Measurements from ENCODE around the gene KMT2C. TPM values are rescaled to one million over a fixed set of nuclear protein-coding genes. Genes with fewer than 3 reads are reported as not detected.

KMT2C gene
- total and polyA plus RNA-seq, 10 of the 15 experiments (the other 5 are each of a cell fraction or from before 2014, with no cell fraction given): 3.3 to 45.2 (median 19.2) TPM

GRCh38 chr7:152142976-152143595 is 292.7 kb downstream of the KMT2C start:
- H3K79me2 ChIP-seq (ENCODE audit: control insufficient read depth, insufficient read depth, low read length): no peaks in the 10 kb centered on the region
- ATAC-seq: no peak
- no peak overlapping the region for H2AFZ ChIP-seq (ENCODE audit: control insufficient read depth, low read depth, low read length)
- H3K9ac ChIP-seq (ENCODE audit: control insufficient read depth, insufficient read depth, low read length): no peak overlapping the region
- no peak overlapping the region for H3K4me2 ChIP-seq (ENCODE audit: control insufficient read depth, insufficient read depth)
- H3K36me3 ChIP-seq (ENCODE audit: control insufficient read depth in 2 of 2, insufficient read depth in 2 of 2, low read length in 1 of 2): peaks cover 17 to 51% of the 10 kb centered on the region in 2 experiments
- H4K20me1 ChIP-seq (ENCODE audit: control insufficient read depth, insufficient read depth): no peaks in the 10 kb centered on the region
- in situ Hi-C loops (cut with MboI) (no loop called here), intact Hi-C loops (cut with micrococcal nuclease; ENCODE audit: unreplicated experiment) (no loop called here)
- H3K27ac ChIP-seq (ENCODE audit: control insufficient read depth, insufficient read depth): no peak overlapping the region
- no peaks in the 10 kb centered on the region for H3K27me3 ChIP-seq (replicated peaks in 1 of 2; ENCODE audit: control insufficient read depth in 2 of 2, insufficient read depth in 2 of 2, low read length in 1 of 2)
- H3K9me3 ChIP-seq (replicated peaks; ENCODE audit: control insufficient read depth, insufficient read depth, low read length): no peaks in the 10 kb centered on the region
- SMC1A ChIA-PET (ENCODE audit: uncharacterized antibody, unreplicated experiment): interaction anchor here (1.3 to 1.5 kb wide), 2 partner anchors 10 to 15 kb away, joined by 3 to 8 read pairs; no protein-coding TSS in a partner anchor
- CTCF ChIA-PET: interaction anchor here (1.0 kb wide), 1 partner anchor 20 kb away, joined by 4 read pairs; no protein-coding TSS in a partner anchor
- DNase-seq (ENCODE audit: low read depth, low spot score): no peak
- no TSS peak for BruUV-seq (replicated peaks)
- H3K4me3 ChIP-seq: no peak overlapping the region
- FAIRE-seq: no peak
- no peaks in the 10 kb centered on the region for H3K4me1 ChIP-seq (ENCODE audit: control insufficient read depth, insufficient read depth, low read length)
- RAD21 ChIA-PET (ENCODE audit: unreplicated experiment): no interaction called here
- 78% methylated on average over 5 of the region's 5 CpGs for WGBS (ENCODE audit: insufficient coverage, insufficient replicate concordance, low lambda C conversion rate, missing lambda C conversion rate)
- TF ChIP-seq, protein P1, sequence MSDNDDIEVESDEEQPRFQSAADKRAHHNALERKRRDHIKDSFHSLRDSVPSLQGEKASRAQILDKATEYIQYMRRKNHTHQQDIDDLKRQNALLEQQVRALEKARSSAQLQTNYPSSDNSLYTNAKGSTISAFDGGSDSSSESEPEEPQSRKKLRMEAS (IDR thresholded peaks at IDR 0.05; ENCODE audit: low read depth, low read length): no peak
- TF ChIP-seq GATAD2B (conservative IDR thresholded peaks at IDR 0.05; ENCODE audit: low read depth) (no peak), EGR1 (IDR thresholded peaks at IDR 0.05; ENCODE audit: borderline replicate concordance in 1 of 2, low read depth in 2 of 2, low read length in 2 of 2) (no peak), MLLT1 (IDR thresholded peaks at IDR 0.05) (no peak), IKZF2 (IDR thresholded peaks at IDR 0.05) (no peak), SUZ12 (IDR thresholded peaks at IDR 0.05; ENCODE audit: unreplicated experiment) (no peak), SP1 (IDR thresholded peaks at IDR 0.05; ENCODE audit: low read depth, low read length) (no peak), MEF2B (IDR thresholded peaks at IDR 0.05; ENCODE audit: partially characterized antibody, poor library complexity, severe bottlenecking) (no peak), ATF2 (IDR thresholded peaks at IDR 0.05; ENCODE audit: low read length) (no peak), TCF7 (IDR thresholded peaks at IDR 0.05; ENCODE audit: borderline replicate concordance) (no peak), SRF (IDR thresholded peaks at IDR 0.05; ENCODE audit: low read depth in 2 of 2, low read length in 2 of 2) (no peak)
- TF ChIP-seq, protein P2, sequence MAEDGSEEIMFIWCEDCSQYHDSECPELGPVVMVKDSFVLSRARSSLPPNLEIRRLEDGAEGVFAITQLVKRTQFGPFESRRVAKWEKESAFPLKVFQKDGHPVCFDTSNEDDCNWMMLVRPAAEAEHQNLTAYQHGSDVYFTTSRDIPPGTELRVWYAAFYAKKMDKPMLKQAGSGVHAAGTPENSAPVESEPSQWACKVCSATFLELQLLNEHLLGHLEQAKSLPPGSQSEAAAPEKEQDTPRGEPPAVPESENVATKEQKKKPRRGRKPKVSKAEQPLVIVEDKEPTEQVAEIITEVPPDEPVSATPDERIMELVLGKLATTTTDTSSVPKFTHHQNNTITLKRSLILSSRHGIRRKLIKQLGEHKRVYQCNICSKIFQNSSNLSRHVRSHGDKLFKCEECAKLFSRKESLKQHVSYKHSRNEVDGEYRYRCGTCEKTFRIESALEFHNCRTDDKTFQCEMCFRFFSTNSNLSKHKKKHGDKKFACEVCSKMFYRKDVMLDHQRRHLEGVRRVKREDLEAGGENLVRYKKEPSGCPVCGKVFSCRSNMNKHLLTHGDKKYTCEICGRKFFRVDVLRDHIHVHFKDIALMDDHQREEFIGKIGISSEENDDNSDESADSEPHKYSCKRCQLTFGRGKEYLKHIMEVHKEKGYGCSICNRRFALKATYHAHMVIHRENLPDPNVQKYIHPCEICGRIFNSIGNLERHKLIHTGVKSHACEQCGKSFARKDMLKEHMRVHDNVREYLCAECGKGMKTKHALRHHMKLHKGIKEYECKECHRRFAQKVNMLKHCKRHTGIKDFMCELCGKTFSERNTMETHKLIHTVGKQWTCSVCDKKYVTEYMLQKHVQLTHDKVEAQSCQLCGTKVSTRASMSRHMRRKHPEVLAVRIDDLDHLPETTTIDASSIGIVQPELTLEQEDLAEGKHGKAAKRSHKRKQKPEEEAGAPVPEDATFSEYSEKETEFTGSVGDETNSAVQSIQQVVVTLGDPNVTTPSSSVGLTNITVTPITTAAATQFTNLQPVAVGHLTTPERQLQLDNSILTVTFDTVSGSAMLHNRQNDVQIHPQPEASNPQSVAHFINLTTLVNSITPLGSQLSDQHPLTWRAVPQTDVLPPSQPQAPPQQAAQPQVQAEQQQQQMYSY (CRISPR knock-in tag; IDR thresholded peaks at IDR 0.05): no peak
- TF ChIP-seq, protein P3, sequence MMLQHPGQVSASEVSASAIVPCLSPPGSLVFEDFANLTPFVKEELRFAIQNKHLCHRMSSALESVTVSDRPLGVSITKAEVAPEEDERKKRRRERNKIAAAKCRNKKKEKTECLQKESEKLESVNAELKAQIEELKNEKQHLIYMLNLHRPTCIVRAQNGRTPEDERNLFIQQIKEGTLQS (IDR thresholded peaks at IDR 0.05; ENCODE audit: borderline replicate concordance, extremely low read depth, low read depth, low read length): no peak
- POLR2A ChIA-PET: no interaction called here

Measured in GM12878 (cell line).